H9 (cell line): ENCODE data around the gene C17orf114.

Source experiments
- DNase-seq: peaks from one replicate; pipeline ENCODE4 v3.0.0-alpha.2; 2017
- H2AFZ ChIP-seq: one replicate; pipeline ENCODE4 v1.6.1; 2013; ENCODE audit warnings: mild to moderate bottlenecking, low read length, control low read depth, moderate library complexity
- H2AK5ac ChIP-seq: 2 replicates; pipeline ENCODE4 v1.6.1; 2013; ENCODE audit warnings: low read length, control low read depth, mixed read lengths; ENCODE audit not compliant: insufficient read length
- H2BK120ac ChIP-seq: one replicate; pipeline ENCODE4 v1.6.1; 2013; ENCODE audit warnings: low read depth, mild to moderate bottlenecking, low read length, control low read depth, inconsistent platforms; ENCODE audit not compliant: poor library complexity, severe bottlenecking
- H2BK12ac ChIP-seq: 2 replicates; pipeline ENCODE4 v1.6.1; 2013; ENCODE audit warnings: low read length, control low read depth, mixed read lengths, low read depth; ENCODE audit not compliant: insufficient read length
- H2BK15ac ChIP-seq: 2 replicates; pipeline ENCODE4 v1.6.1; 2013; ENCODE audit warnings: low read depth, low read length, control low read depth
- H2BK20ac ChIP-seq: one replicate; pipeline ENCODE4 v1.6.1; 2013; ENCODE audit warnings: low read depth, mild to moderate bottlenecking, low read length, control low read depth, inconsistent platforms; ENCODE audit not compliant: poor library complexity, severe bottlenecking
- H2BK5ac ChIP-seq: 2 replicates; pipeline ENCODE4 v1.6.1; 2013; ENCODE audit warnings: low read length, control low read depth, mixed read lengths; ENCODE audit not compliant: insufficient read length
- H3K14ac ChIP-seq: 2 replicates; pipeline ENCODE4 v1.6.1; 2013; ENCODE audit warnings: low read length, control low read depth; ENCODE audit not compliant: insufficient read depth
- H3K18ac ChIP-seq: 2 replicates; pipeline ENCODE4 v1.6.1; 2013; ENCODE audit warnings: low read depth, mild to moderate bottlenecking, mixed read lengths, low read length, control low read depth; ENCODE audit not compliant: insufficient read length
- H3K23ac ChIP-seq: 2 replicates; pipeline ENCODE4 v1.6.1; 2013; ENCODE audit warnings: low read length, control low read depth, mixed read lengths, low read depth; ENCODE audit not compliant: insufficient read length
- H3K23me2 ChIP-seq: 2 replicates; pipeline ENCODE4 v1.6.1; 2013; ENCODE audit warnings: low read depth, mild to moderate bottlenecking, mixed read lengths, low read length, control low read depth; ENCODE audit not compliant: insufficient read length, poor library complexity, severe bottlenecking
- H3K27ac ChIP-seq: 2 replicates; pipeline ENCODE4 v1.5.1; 2013; ENCODE audit warnings: low read length, control low read depth, mixed read lengths, low read depth; ENCODE audit not compliant: insufficient read length
- H3K27me3 ChIP-seq: 2 replicates; pipeline ENCODE4 v1.6.1; 2013; ENCODE audit warnings: low read length, control low read depth, inconsistent platforms; ENCODE audit not compliant: insufficient read depth
- H3K4ac ChIP-seq: 2 replicates; pipeline ENCODE4 v1.6.1; 2013; ENCODE audit warnings: low read depth, mild to moderate bottlenecking, control low read depth, inconsistent platforms, low read length, moderate library complexity
- H3K4me1 ChIP-seq: 2 replicates; pipeline ENCODE4 v1.6.1; 2013; ENCODE audit warnings: low read length, control low read depth, inconsistent platforms; ENCODE audit not compliant: insufficient read depth
- H3K4me2 ChIP-seq: 2 replicates; pipeline ENCODE4 v1.6.1; 2013; ENCODE audit warnings: low read length, control low read depth, mixed read lengths; ENCODE audit not compliant: insufficient read length, insufficient read depth
- H3K56ac ChIP-seq: 2 replicates; pipeline ENCODE4 v1.6.1; 2013; ENCODE audit warnings: low read depth, mild to moderate bottlenecking, mixed read lengths, low read length, control low read depth; ENCODE audit not compliant: insufficient read length
- H3K79me1 ChIP-seq: 2 replicates; pipeline ENCODE4 v1.6.1; 2013; ENCODE audit warnings: low read depth, mild to moderate bottlenecking, moderate library complexity, low read length, control low read depth, inconsistent platforms; ENCODE audit not compliant: insufficient read depth, poor library complexity, severe bottlenecking
- H3K79me2 ChIP-seq: 2 replicates; pipeline ENCODE4 v1.6.1; 2013; ENCODE audit warnings: low read length, control low read depth, inconsistent platforms; ENCODE audit not compliant: insufficient read depth
- H3K9ac ChIP-seq: 2 replicates; pipeline ENCODE4 v1.6.1; 2013; ENCODE audit warnings: low read length, control low read depth, mixed read lengths; ENCODE audit not compliant: insufficient read length; ENCODE audit errors: extremely low read depth
- H3K9me3 ChIP-seq: one replicate; pipeline ENCODE4 v1.6.1; 2013; ENCODE audit warnings: low read depth, low read length, inconsistent platforms; ENCODE audit not compliant: control insufficient read depth
- H3T11ph ChIP-seq: one replicate; pipeline ENCODE4 v1.6.1; 2013; ENCODE audit warnings: mild to moderate bottlenecking, low read length, control low read depth, inconsistent platforms
- H4K20me1 ChIP-seq: one replicate; pipeline ENCODE4 v1.6.1; 2013; ENCODE audit not compliant: control insufficient read depth, insufficient read length, insufficient read depth
- H4K5ac ChIP-seq: 2 replicates; pipeline ENCODE4 v1.6.1; 2013; ENCODE audit warnings: low read depth, mild to moderate bottlenecking, mixed read lengths, low read length, control low read depth; ENCODE audit not compliant: insufficient read length
- H4K8ac ChIP-seq: replicated peaks from 2 replicates; pipeline ENCODE4 v1.6.1; 2013; ENCODE audit warnings: low read length, control low read depth, mixed read lengths, low read depth; ENCODE audit not compliant: insufficient read length
- H4K91ac ChIP-seq: 2 replicates; pipeline ENCODE4 v1.6.1; 2013; ENCODE audit warnings: low read depth, mild to moderate bottlenecking, moderate library complexity, mixed read lengths, low read length, control low read depth; ENCODE audit not compliant: insufficient read length
- H3K27ac Mint-ChIP-seq, 3 experiments: 2 replicates in 2 of 3; 3 replicates in 1 of 3; pipeline ENCODE4 v1.8.0; 2020 to 2021; ENCODE audit warnings: mixed read lengths in 3 of 3, mild to moderate bottlenecking in 1 of 3, moderate library complexity in 1 of 3
- H3K27me3 Mint-ChIP-seq: 2 replicates; pipeline ENCODE4 v1.8.0; 2021; ENCODE audit warnings: low read depth, mild to moderate bottlenecking, moderate library complexity, mixed read lengths
- H3K36me3 Mint-ChIP-seq, 3 experiments: 2 replicates in 2 of 3; 3 replicates in 1 of 3; pipeline ENCODE4 v1.8.0; 2020 to 2021; ENCODE audit warnings: low read depth in 3 of 3, mixed read lengths in 3 of 3; ENCODE audit not compliant: insufficient read depth in 1 of 3
- H3K4me1 Mint-ChIP-seq, 2 experiments: 2 replicates each; pipeline ENCODE4 v1.8.0; 2020; ENCODE audit warnings: mixed read lengths in 2 of 2
- H3K4me3 Mint-ChIP-seq, 2 experiments: 2 replicates in 1 of 2; 3 replicates in 1 of 2; pipeline ENCODE4 v1.8.0; 2020 to 2021; ENCODE audit warnings: mild to moderate bottlenecking in 2 of 2, mixed read lengths in 2 of 2, moderate library complexity in 1 of 2
- H3K9me3 Mint-ChIP-seq, 2 experiments: 2 replicates in 1 of 2; 3 replicates in 1 of 2; pipeline ENCODE4 v1.8.0; 2020; ENCODE audit warnings: mild to moderate bottlenecking in 2 of 2, mixed read lengths in 2 of 2, moderate library complexity in 1 of 2
- WGBS: extraction: QIAGEN DNeasy Blood & Tissue Kit; methylation state at CpG from one replicate; pipeline ENCODE4 v1.1.7; 2013; ENCODE audit warnings: missing lambda C conversion rate, low lambda C conversion rate, mixed read lengths; ENCODE audit not compliant: insufficient read length; ENCODE audit errors: extremely low coverage; 5-methylcytosine and 5-hydroxymethylcytosine counted together
- TF ChIP-seq, protein P1 (sequence below): fragments of 200-600 bp; sonication (generic); conservative IDR thresholded peaks from 3 replicates; pipeline ENCODE4 v1.8.0; 2021; ENCODE audit warnings: antibody characterized with exemption, mild to moderate bottlenecking

Gene C17orf114

DNA sequence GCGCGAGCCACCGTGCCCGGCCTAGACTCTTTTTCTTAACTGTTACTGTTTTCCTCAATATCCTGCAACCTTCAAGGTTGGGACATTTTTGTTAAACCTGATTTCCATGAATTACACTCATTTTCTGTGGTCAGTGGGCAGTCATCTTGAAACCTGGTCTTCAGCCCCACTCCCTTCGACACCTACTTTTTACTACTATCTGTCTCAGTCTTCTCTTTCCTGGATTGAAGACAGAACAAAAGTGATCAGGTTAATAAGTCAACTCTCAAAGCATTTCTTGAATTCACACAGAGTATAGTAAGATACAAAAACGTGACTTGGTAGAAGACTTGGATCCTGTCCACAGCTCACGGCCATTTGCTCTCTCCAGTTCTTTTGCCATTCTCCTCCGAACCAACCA is 37.1 kb upstream of the C17orf114 start:
- no peaks in the 10 kb centered on the region for H3K9me3 Mint-ChIP-seq
- Histone ChIP-seq H3K23me2 (peaks cover 1% of the 10 kb centered on the region), H3K27me3 (no peaks in the 10 kb centered on the region), H2BK20ac (no peak overlapping the region), H3K9ac (no peak overlapping the region), H3K9me3 (no peaks in the 10 kb centered on the region), H2AFZ (no peak overlapping the region), H2BK5ac (no peak overlapping the region), H3K79me2 (peaks cover 12% of the 10 kb centered on the region; the same call in 1 of the 2 replicates), H3K27ac (no peak overlapping the region), H3K4me2 (no peak overlapping the region), H2BK12ac (no peak overlapping the region), H3T11ph (no peak overlapping the region), H3K56ac (no peak overlapping the region), H4K20me1 (no peaks in the 10 kb centered on the region), H3K4ac (no peak overlapping the region), H2BK15ac (no peak overlapping the region), H4K91ac (no peak overlapping the region), H4K5ac (no peak overlapping the region), H3K14ac (no peak overlapping the region), H3K18ac (no peak overlapping the region), H3K23ac (no peak overlapping the region), H3K79me1 (peaks cover 10% of the 10 kb centered on the region), H2AK5ac (no peak overlapping the region), H4K8ac (no peak overlapping the region), H2BK120ac (no peak overlapping the region), H3K4me1 (no peaks in the 10 kb centered on the region; the same call in 1 of the 2 replicates)
- H3K4me3 Mint-ChIP-seq: no peak overlapping the region
- peaks cover 32 to 33% of the 10 kb centered on the region in 2 experiments for H3K4me1 Mint-ChIP-seq
- H3K36me3 Mint-ChIP-seq: peaks cover 0 to 14% (median 0%) of the 10 kb centered on the region in 3 experiments; a peak in 2 of 7 replicates
- TF ChIP-seq, protein P1, sequence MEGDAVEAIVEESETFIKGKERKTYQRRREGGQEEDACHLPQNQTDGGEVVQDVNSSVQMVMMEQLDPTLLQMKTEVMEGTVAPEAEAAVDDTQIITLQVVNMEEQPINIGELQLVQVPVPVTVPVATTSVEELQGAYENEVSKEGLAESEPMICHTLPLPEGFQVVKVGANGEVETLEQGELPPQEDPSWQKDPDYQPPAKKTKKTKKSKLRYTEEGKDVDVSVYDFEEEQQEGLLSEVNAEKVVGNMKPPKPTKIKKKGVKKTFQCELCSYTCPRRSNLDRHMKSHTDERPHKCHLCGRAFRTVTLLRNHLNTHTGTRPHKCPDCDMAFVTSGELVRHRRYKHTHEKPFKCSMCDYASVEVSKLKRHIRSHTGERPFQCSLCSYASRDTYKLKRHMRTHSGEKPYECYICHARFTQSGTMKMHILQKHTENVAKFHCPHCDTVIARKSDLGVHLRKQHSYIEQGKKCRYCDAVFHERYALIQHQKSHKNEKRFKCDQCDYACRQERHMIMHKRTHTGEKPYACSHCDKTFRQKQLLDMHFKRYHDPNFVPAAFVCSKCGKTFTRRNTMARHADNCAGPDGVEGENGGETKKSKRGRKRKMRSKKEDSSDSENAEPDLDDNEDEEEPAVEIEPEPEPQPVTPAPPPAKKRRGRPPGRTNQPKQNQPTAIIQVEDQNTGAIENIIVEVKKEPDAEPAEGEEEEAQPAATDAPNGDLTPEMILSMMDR: no peak
- no CpG with 5 or more reads among the region's 8 CpGs for WGBS
- H3K27ac Mint-ChIP-seq: no peak overlapping the region
- H3K27me3 Mint-ChIP-seq: 0 out of 2 replicates have a peak, but pooled peaks cover 1% of the 10 kb centered on the region
- DNase-seq: no peak
